ENCODE results near the gene IFITM2.

IFITM2 gene

DNA sequence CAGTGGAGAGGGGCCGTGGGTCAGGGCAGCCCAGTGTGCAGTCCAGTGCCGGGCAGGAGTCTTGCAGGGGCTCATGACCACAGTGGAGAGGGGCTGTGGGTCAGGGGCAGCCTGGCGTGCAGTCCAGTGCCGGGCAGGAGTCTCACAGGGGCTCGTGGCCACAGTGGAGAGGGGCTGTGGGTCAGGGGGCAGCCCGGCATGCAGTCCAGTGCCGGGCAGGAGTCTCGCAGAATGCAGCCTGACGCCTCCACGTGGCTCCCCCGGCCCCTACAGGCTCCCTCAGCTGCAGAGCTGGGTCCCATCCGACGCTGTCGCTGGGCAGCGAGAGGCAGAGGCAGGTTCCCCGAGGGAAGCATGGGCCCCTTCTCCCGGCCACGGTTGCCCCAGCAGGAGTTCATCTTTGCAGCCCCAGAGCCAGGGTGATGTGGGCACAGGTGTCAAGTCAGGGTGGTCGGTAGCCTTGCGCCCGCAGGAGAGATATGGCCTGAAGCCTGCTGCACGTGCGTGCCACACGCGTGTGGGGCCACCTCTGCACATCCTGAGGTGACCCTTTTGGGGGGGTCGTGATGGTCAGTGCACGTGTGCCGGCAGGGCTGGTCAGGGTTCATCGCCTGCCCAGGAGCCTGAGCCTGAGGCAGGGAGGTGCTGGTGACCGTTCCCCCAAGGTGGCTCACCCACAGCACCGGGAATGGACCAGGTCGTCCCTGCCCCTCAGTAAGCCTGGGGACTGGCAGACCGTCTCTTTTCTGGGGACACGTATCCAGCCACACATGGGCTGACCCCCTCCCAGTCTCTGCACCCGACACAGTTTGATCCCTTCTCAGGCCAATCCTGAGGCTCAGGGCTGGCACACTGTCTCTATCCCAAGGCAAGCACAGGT lies 11.2 kb upstream of the IFITM2 start:
- H3K27me3 ChIP-seq (replicated peaks): peaks cover 2% of the 10 kb centered on the region
- H3K27ac ChIP-seq: no peak overlapping the region
- DNase-seq: no peak
- no peaks in the 10 kb centered on the region for H3K36me3 ChIP-seq (replicated peaks)
- no peak overlapping the region for H3K4me3 ChIP-seq (ENCODE audit: low read depth, low read length)
- in situ Hi-C loops (cut with HindIII; ENCODE audit: low pct_ligation_motif_present, low sequenced_read_pairs): no loop called here
- TF ChIP-seq, protein P1, sequence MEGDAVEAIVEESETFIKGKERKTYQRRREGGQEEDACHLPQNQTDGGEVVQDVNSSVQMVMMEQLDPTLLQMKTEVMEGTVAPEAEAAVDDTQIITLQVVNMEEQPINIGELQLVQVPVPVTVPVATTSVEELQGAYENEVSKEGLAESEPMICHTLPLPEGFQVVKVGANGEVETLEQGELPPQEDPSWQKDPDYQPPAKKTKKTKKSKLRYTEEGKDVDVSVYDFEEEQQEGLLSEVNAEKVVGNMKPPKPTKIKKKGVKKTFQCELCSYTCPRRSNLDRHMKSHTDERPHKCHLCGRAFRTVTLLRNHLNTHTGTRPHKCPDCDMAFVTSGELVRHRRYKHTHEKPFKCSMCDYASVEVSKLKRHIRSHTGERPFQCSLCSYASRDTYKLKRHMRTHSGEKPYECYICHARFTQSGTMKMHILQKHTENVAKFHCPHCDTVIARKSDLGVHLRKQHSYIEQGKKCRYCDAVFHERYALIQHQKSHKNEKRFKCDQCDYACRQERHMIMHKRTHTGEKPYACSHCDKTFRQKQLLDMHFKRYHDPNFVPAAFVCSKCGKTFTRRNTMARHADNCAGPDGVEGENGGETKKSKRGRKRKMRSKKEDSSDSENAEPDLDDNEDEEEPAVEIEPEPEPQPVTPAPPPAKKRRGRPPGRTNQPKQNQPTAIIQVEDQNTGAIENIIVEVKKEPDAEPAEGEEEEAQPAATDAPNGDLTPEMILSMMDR (IDR thresholded peaks at IDR 0.05; ENCODE audit: low read depth, low read length, missing control alignments): no peak

GRCh38 chr11:297051-297585 lies 10.5 kb upstream of the IFITM2 start:
- Histone ChIP-seq H3K27me3 (replicated peaks) (peaks cover 2% of the 10 kb centered on the region), H3K27ac (no peak overlapping the region), H3K4me3 (ENCODE audit: low read depth, low read length) (no peak overlapping the region), H3K36me3 (replicated peaks) (no peaks in the 10 kb centered on the region)
- TF ChIP-seq, protein P1 (IDR thresholded peaks at IDR 0.05; ENCODE audit: low read depth, low read length, missing control alignments): no peak
- in situ Hi-C loops (cut with HindIII; ENCODE audit: low pct_ligation_motif_present, low sequenced_read_pairs): no loop called here
- DNase-seq: no peak

DNA sequence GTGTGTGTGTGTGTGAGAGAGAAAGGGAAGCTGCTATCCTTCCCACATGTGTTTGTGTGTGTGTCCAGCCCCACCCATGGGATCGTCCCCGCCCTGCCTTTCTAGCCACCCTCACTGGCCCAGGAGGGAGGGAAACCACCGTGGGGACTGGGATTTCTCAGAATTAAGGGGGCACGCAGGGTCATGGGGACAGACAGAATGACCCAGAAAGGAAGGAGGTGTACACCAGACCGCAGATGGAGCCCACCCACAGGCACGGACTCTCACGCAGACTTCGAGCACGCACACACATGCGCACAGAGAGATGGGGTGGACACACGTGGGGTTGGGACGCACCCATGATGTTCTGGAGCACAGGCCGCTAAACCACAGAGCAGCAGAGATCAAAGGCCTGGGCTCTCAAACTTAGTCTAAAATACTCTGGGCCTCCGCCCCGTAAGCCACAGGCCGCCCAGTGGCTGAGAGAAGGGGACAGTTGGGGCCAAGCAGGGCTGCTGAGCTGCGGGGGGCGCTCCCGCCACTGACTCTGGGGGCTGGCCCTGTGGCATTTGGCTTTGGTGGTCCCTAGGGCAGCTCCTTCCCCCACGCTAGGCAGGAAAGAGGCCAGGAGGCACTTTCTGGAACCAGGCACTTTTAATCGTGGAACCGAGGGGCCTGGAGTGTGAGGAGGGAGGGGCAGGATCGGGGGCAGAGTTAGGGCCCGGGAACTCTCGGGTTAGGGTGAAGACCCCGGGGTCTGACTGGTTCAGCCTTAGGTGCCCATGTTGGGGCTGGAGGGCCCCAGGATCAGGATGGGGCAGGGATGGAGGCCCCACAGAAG lies 9.8 kb upstream of the IFITM2 start:
- Histone ChIP-seq H3K4me3 (ENCODE audit: low read depth, low read length) (no peak overlapping the region), H3K27me3 (replicated peaks) (peaks cover 2% of the 10 kb centered on the region), H3K27ac (no peak overlapping the region), H3K36me3 (replicated peaks) (no peaks in the 10 kb centered on the region)
- in situ Hi-C loops (cut with HindIII; ENCODE audit: low pct_ligation_motif_present, low sequenced_read_pairs): no loop called here
- no peak for DNase-seq
- TF ChIP-seq, protein P1 (IDR thresholded peaks at IDR 0.05; ENCODE audit: low read depth, low read length, missing control alignments): no peak

DNA sequence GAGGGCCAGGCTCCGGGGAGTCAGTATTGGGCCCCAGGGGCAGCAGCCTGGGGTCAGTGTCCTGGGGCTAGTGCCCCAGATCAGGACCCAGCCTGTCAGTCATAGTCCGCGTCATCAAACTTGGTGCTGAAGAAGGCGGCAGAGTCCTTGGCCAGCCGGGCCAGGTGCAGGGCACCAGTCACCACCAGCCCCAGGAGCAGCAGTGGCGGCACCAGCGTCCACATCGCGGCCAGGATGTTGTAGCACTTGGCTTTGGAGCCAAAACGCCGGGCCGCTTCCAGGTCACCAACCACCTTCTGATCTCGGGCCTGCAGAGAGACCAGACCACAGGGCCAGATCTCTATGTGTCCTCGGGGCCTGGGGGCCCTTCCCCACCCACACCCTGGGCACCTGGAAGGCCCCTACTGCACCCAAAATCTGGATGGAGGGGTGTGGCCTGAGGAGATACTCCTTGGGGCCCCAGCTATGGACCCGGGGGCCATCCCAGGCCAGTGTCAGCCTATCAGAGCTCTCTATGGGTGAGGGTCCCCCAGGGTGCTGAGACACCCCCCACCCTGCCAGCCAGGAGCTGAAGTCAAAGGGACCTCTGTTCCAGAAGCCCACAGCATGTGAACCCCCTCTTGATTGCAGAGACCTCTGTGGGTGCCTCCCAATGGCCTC lies 9.1 kb upstream of the IFITM2 start:
- no peak for DNase-seq
- Histone ChIP-seq H3K4me3 (ENCODE audit: low read depth, low read length) (no peak overlapping the region), H3K36me3 (replicated peaks) (no peaks in the 10 kb centered on the region), H3K27me3 (replicated peaks) (peaks cover 2% of the 10 kb centered on the region), H3K27ac (no peak overlapping the region)
- in situ Hi-C loops (cut with HindIII; ENCODE audit: low pct_ligation_motif_present, low sequenced_read_pairs): no loop called here
- TF ChIP-seq, protein P1 (IDR thresholded peaks at IDR 0.05; ENCODE audit: low read depth, low read length, missing control alignments): no peak

GRCh38 chr11:299081-299891 lies 8.3 kb upstream of the IFITM2 start, which contains the start of gene IFITM5:
TSS of gene IFITM5 (minus strand) at chr11:299526. CDS start at chr11:299490, 36 bp downstream.
- TF ChIP-seq, protein P1 (IDR thresholded peaks at IDR 0.05; ENCODE audit: low read depth, low read length, missing control alignments): no peak
- Histone ChIP-seq H3K27me3 (replicated peaks) (peaks cover 2% of the 10 kb centered on the region), H3K36me3 (replicated peaks) (no peaks in the 10 kb centered on the region), H3K4me3 (ENCODE audit: low read depth, low read length) (no peak within 1 kb of the TSS), H3K27ac (no peak within 1 kb of the TSS)
- in situ Hi-C loops (cut with HindIII; ENCODE audit: low pct_ligation_motif_present, low sequenced_read_pairs): no loop called here
- DNase-seq: no peak

All from brain microvascular endothelial cell (primary cell).